CD14-positive monocyte (primary cell): ENCODE measurements around the gene TACR1. TPM values are rescaled to one million over a fixed set of nuclear protein-coding genes. Genes with fewer than 3 reads are reported as not detected.

ENCODE experiments used
- DNase-seq, 3 donors: peaks; one replicate each; pipeline ENCODE4 v3.0.0-alpha.2; 2011 to 2022
- H2AFZ ChIP-seq: 2 replicates; pipeline ENCODE4 v1.6.0; 2012; ENCODE audit warnings: mild to moderate bottlenecking, low read depth, low read length, inconsistent platforms; ENCODE audit not compliant: insufficient read depth, poor library complexity, severe bottlenecking
- H3K27ac ChIP-seq, 2 donors: 1 replicate in 1 of 2; 2 replicates in 1 of 2; pipeline ENCODE4 v1.5.1; 2012 to 2013; ENCODE audit warnings: low read length in 2 of 2, control low read depth in 1 of 2, inconsistent platforms in 1 of 2, low read depth in 1 of 2, mild to moderate bottlenecking in 1 of 2
- H3K27me3 ChIP-seq, 2 donors: one replicate each; pipeline versions ENCODE4 v1.6.0 to v1.6.1; 2011 to 2013; ENCODE audit warnings: low read length in 2 of 2; ENCODE audit not compliant: control insufficient read depth in 2 of 2, insufficient read depth in 2 of 2
- H3K36me3 ChIP-seq, 2 donors: replicated peaks in 1 of 2; 1 replicate in 1 of 2; 2 replicates in 1 of 2; pipeline versions ENCODE4 v1.5.1 to v1.6.1; 2012 to 2013; ENCODE audit warnings: low read length in 2 of 2, control low read depth in 1 of 2, inconsistent platforms in 1 of 2, mild to moderate bottlenecking in 1 of 2; ENCODE audit not compliant: insufficient read depth in 2 of 2, control insufficient read depth in 1 of 2
- H3K4me1 ChIP-seq, 2 donors: 1 replicate in 1 of 2; 2 replicates in 1 of 2; pipeline versions ENCODE4 v1.5.1 to v1.6.1; 2012 to 2013; ENCODE audit warnings: low read length in 2 of 2, control low read depth in 1 of 2, inconsistent platforms in 1 of 2, mild to moderate bottlenecking in 1 of 2, moderate library complexity in 1 of 2; ENCODE audit not compliant: insufficient read depth in 2 of 2, control insufficient read depth in 1 of 2
- H3K4me2 ChIP-seq: replicated peaks from 2 replicates; pipeline ENCODE3; 2012; ENCODE audit warnings: low read length, moderate library complexity, mild to moderate bottlenecking; ENCODE audit not compliant: poor library complexity, severe bottlenecking; ENCODE audit errors: extremely low read depth
- H3K4me3 ChIP-seq, 3 experiments: fragments of 200-600 bp in 1 of 3; sonication (generic) in 1 of 3; replicated peaks in 1 of 3; 1 replicate in 2 of 3; 2 replicates in 1 of 3; pipeline ENCODE4 v1.5.1; 2011 to 2013; ENCODE audit warnings: low read length in 3 of 3, mild to moderate bottlenecking in 3 of 3, control low read depth in 2 of 3, low read depth in 2 of 3, inconsistent platforms in 1 of 3, moderate library complexity in 1 of 3
- H3K79me2 ChIP-seq: 2 replicates; pipeline ENCODE4 v1.6.0; 2012; ENCODE audit warnings: mild to moderate bottlenecking, control low read depth, inconsistent platforms, low read length, moderate library complexity; ENCODE audit not compliant: insufficient read depth
- H3K9ac ChIP-seq: 2 replicates; pipeline ENCODE4 v1.6.0; 2017; ENCODE audit warnings: low read length, mild to moderate bottlenecking; ENCODE audit not compliant: insufficient read depth, poor library complexity, severe bottlenecking
- H3K9me3 ChIP-seq, 2 donors: replicated peaks in 1 of 2; 1 replicate in 1 of 2; 2 replicates in 1 of 2; pipeline versions ENCODE4 v1.5.1 to v1.6.1; 2012 to 2013; ENCODE audit warnings: low read length in 2 of 2, control low read depth in 1 of 2; ENCODE audit not compliant: control insufficient read depth in 1 of 2, insufficient read depth in 1 of 2
- H4K20me1 ChIP-seq: 2 replicates; pipeline ENCODE4 v1.6.0; 2012; ENCODE audit warnings: mild to moderate bottlenecking, low read length, control low read depth, moderate library complexity; ENCODE audit not compliant: insufficient read depth
- H3K27ac Mint-ChIP-seq, 7 donors: one replicate each; pipeline ENCODE4 v1.8.0; 2020; ENCODE audit warnings: mild to moderate bottlenecking in 7 of 7, mixed read lengths in 7 of 7, moderate library complexity in 6 of 7, inconsistent platforms in 2 of 7
- H3K27me3 Mint-ChIP-seq, 3 donors: one replicate each; pipeline ENCODE4 v1.8.0; 2021 to 2022; ENCODE audit warnings: low read depth in 3 of 3, mild to moderate bottlenecking in 3 of 3, mixed read lengths in 3 of 3, moderate library complexity in 3 of 3, inconsistent platforms in 1 of 3
- H3K36me3 Mint-ChIP-seq, 2 donors: one replicate each; pipeline ENCODE4 v1.8.0; 2020; ENCODE audit warnings: mixed read lengths in 2 of 2, inconsistent platforms in 1 of 2, mild to moderate bottlenecking in 1 of 2
- H3K4me1 Mint-ChIP-seq: one replicate; pipeline ENCODE4 v1.8.0; 2020; ENCODE audit warnings: mild to moderate bottlenecking, mixed read lengths
- H3K4me3 Mint-ChIP-seq, 2 donors: one replicate each; pipeline ENCODE4 v1.8.0; 2020; ENCODE audit warnings: mild to moderate bottlenecking in 2 of 2, mixed read lengths in 2 of 2, moderate library complexity in 1 of 2
- H3K9me3 Mint-ChIP-seq, 7 donors: one replicate each; pipeline ENCODE4 v1.8.0; 2020 to 2022; ENCODE audit warnings: mixed read lengths in 7 of 7, mild to moderate bottlenecking in 6 of 7, moderate library complexity in 6 of 7, inconsistent platforms in 2 of 7
- WGBS: methylation state at CpG from one replicate; pipeline ENCODE4 v1.1.5; 2013; ENCODE audit warnings: missing lambda C conversion rate; ENCODE audit not compliant: insufficient coverage; 5-methylcytosine and 5-hydroxymethylcytosine counted together
- intact Hi-C, 2 donors: fragments of 100-400 bp; cut with micrococcal nuclease; formaldehyde crosslinking; loops; one replicate each; pipeline versions ENCODE4 v1.15.0 to v1.15.1; 2023
- polyA plus RNA-seq, 3 donors: library from polyadenylated mRNA; depleted of rRNA in 1 of 3; unstranded in 2 of 3; stranded (reverse) in 1 of 3; fragments of 300-500 nt in 2 of 3; fragments of >200 nt in 1 of 3; fragmentation: Illumina TruSeq in 2 of 3; gene quantifications; 1 replicate in 2 of 3; 2 replicates in 1 of 3; pipeline ENCODE4 v1.2.3, GENCODE V29; 2012 to 2021
- TF ChIP-seq, protein P1 (sequence below): fragments of 200-600 bp; IDR thresholded peaks from one replicate; pipeline ENCODE4 v1.8.0; 2022; ENCODE audit warnings: antibody characterized with exemption, mild to moderate bottlenecking

Gene TACR1
- polyA plus RNA-seq, 3 donors, result not detected

DNA sequence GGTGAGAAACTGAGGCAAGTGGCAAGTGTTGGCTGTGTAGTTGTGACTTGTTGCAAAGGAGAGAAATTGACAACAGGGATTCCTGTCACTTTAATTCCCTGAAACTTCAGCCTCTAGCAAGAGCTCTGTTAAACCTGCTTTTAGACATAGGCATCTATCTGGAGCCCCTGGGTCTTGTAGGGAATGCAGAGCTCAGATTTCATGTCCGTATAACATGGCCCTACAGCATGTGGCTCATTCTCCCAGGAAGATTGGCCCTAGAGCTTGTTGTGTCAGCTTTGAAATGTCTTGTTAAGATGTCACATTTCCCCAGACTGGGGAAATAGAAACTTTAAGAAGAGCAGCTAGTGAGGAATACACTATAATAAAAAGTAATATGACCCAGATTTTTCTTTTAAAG lies 125.1 kb downstream of the TACR1 start:
- Histone ChIP-seq H4K20me1 (no peaks in the 10 kb centered on the region), H3K79me2 (no peaks in the 10 kb centered on the region), H3K4me1 (no peaks in the 10 kb centered on the region), H3K27ac (no peak overlapping the region), H3K9ac (no peak overlapping the region), H3K9me3 (no peaks in the 10 kb centered on the region), H3K27me3 (no peaks in the 10 kb centered on the region), H3K4me2 (no peak overlapping the region), H2AFZ (no peak overlapping the region), H3K4me3 (no peak overlapping the region), H3K36me3 (no peaks in the 10 kb centered on the region)
- WGBS, result 100% methylated on average over 1 of the region's 1 CpG
- intact Hi-C loops, result no loop called here
- peaks cover 0 to 3% (median 3%) of the 10 kb centered on the region in 3 donors for H3K27me3 Mint-ChIP-seq
- DNase-seq, result no peak
- H3K27ac Mint-ChIP-seq, result no peak overlapping the region
- no peaks in the 10 kb centered on the region for H3K9me3 Mint-ChIP-seq
- no peak overlapping the region for H3K4me3 Mint-ChIP-seq
- no peaks in the 10 kb centered on the region for H3K4me1 Mint-ChIP-seq
- TF ChIP-seq, protein P1, sequence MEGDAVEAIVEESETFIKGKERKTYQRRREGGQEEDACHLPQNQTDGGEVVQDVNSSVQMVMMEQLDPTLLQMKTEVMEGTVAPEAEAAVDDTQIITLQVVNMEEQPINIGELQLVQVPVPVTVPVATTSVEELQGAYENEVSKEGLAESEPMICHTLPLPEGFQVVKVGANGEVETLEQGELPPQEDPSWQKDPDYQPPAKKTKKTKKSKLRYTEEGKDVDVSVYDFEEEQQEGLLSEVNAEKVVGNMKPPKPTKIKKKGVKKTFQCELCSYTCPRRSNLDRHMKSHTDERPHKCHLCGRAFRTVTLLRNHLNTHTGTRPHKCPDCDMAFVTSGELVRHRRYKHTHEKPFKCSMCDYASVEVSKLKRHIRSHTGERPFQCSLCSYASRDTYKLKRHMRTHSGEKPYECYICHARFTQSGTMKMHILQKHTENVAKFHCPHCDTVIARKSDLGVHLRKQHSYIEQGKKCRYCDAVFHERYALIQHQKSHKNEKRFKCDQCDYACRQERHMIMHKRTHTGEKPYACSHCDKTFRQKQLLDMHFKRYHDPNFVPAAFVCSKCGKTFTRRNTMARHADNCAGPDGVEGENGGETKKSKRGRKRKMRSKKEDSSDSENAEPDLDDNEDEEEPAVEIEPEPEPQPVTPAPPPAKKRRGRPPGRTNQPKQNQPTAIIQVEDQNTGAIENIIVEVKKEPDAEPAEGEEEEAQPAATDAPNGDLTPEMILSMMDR, result no peak
- H3K36me3 Mint-ChIP-seq, result no peaks in the 10 kb centered on the region

DNA sequence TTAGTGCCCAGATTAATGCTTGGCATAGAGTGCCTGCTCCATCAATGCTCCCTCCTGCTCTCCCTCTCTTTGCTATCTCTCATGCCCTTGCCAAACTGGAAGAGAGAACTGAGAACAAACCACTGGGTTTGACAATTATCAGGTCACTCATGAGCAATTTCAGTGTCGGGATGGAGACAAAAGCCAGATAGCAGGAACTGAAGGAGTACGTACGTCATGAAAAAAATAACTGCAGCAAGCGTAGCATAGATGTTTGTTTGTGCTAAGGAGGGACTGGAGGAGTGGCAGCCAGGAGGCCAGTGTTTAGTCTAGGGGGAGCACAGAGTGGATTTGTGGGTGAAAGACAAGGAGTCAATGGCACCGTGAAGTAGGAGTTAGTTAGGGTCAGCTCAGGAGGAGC lies 127.6 kb downstream of the TACR1 start:
- TF ChIP-seq, protein P1, result no peak
- Histone ChIP-seq H3K4me2 (no peak overlapping the region), H3K27ac (no peak overlapping the region), H3K36me3 (no peaks in the 10 kb centered on the region), H2AFZ (no peak overlapping the region), H3K9ac (no peak overlapping the region), H3K4me1 (no peaks in the 10 kb centered on the region), H3K9me3 (no peaks in the 10 kb centered on the region), H3K79me2 (no peaks in the 10 kb centered on the region), H3K4me3 (no peak overlapping the region), H3K27me3 (no peaks in the 10 kb centered on the region), H4K20me1 (no peaks in the 10 kb centered on the region)
- H3K9me3 Mint-ChIP-seq, result peaks cover 0 to 3% (median 0%) of the 10 kb centered on the region in 7 donors
- no peak overlapping the region for H3K4me3 Mint-ChIP-seq
- peaks cover 0 to 3% (median 0%) of the 10 kb centered on the region in 3 donors for H3K27me3 Mint-ChIP-seq
- intact Hi-C loops, result no loop called here
- no peak for DNase-seq
- H3K36me3 Mint-ChIP-seq, result no peaks in the 10 kb centered on the region
- WGBS, result 98% methylated on average over 5 of the region's 5 CpGs
- no peak overlapping the region for H3K27ac Mint-ChIP-seq
- no peaks in the 10 kb centered on the region for H3K4me1 Mint-ChIP-seq
